ENCODE measurements around the gene TAB2. TPM values are rescaled to one million over a fixed set of nuclear protein-coding genes. Genes with fewer than 3 reads are reported as not detected.

TAB2 gene
- polyA plus RNA-seq, 3 donors from 2014 or later = 1.1 to 8.5 (median 3.8) TPM

GRCh38 chr6:149356081-149356750 lies 38.7 kb downstream of the TAB2 start:
- Mint-ChIP-seq H3K4me1 (peaks cover 40 to 81% of the 10 kb centered on the region in 2 donors), H3K9me3 (no peaks in the 10 kb centered on the region), H3K36me3 (peaks cover 0 to 4% (median 3%) of the 10 kb centered on the region in 3 donors), H3K27me3 (ENCODE audit: low read depth in 3 of 3) (no peaks in the 10 kb centered on the region), H3K27ac (no peak overlapping the region), H3K4me3 (no peak overlapping the region)
- DNase-seq = no peak

- peaks cover 46 to 83% of the 10 kb centered on the region in 2 donors for H3K4me1 Mint-ChIP-seq
- H3K36me3 Mint-ChIP-seq = peaks cover 0 to 10% (median 9%) of the 10 kb centered on the region in 3 donors
- H3K9me3 Mint-ChIP-seq = no peaks in the 10 kb centered on the region
- no peak for DNase-seq
- no peaks in the 10 kb centered on the region for H3K27me3 Mint-ChIP-seq (ENCODE audit: low read depth in 3 of 3)
- no peak overlapping the region for H3K27ac Mint-ChIP-seq
- no peak overlapping the region for H3K4me3 Mint-ChIP-seq
These were observed 40.4 kb downstream of the TAB2 start for GRCh38 chr6:149357726-149358538.

- no peaks in the 10 kb centered on the region for H3K27me3 Mint-ChIP-seq (ENCODE audit: low read depth in 3 of 3)
- H3K9me3 Mint-ChIP-seq = no peaks in the 10 kb centered on the region
- H3K27ac Mint-ChIP-seq = peak overlapping the region in 1 of 6 donors; percentile 38
- no peak for DNase-seq
- peaks cover 47 to 74% of the 10 kb centered on the region in 2 donors for H3K4me1 Mint-ChIP-seq
- H3K36me3 Mint-ChIP-seq = peaks cover 0 to 10% (median 9%) of the 10 kb centered on the region in 3 donors
- no peak overlapping the region for H3K4me3 Mint-ChIP-seq
These were observed 41.9 kb downstream of the TAB2 start for GRCh38 chr6:149359440-149359839.

GRCh38 chr6:149360536-149360935 lies 43.0 kb downstream of the TAB2 start:
- Mint-ChIP-seq H3K4me1 (peaks cover 55 to 63% of the 10 kb centered on the region in 2 donors), H3K4me3 (no peak overlapping the region), H3K36me3 (peaks cover 0 to 10% (median 9%) of the 10 kb centered on the region in 3 donors), H3K9me3 (no peaks in the 10 kb centered on the region), H3K27ac (no peak overlapping the region), H3K27me3 (ENCODE audit: low read depth in 3 of 3) (no peaks in the 10 kb centered on the region)
- DNase-seq = no peak

- Mint-ChIP-seq H3K27ac (peak overlapping the region in 1 of 6 donors; percentile 22), H3K27me3 (ENCODE audit: low read depth in 3 of 3) (no peaks in the 10 kb centered on the region), H3K36me3 (peaks cover 0 to 10% (median 9%) of the 10 kb centered on the region in 3 donors), H3K4me1 (peaks cover 50 to 55% of the 10 kb centered on the region in 2 donors), H3K9me3 (no peaks in the 10 kb centered on the region), H3K4me3 (no peak overlapping the region)
- no peak for DNase-seq
These were observed 44.8 kb downstream of the TAB2 start for GRCh38 chr6:149362289-149362688.

- no peaks in the 10 kb centered on the region for H3K27me3 Mint-ChIP-seq (ENCODE audit: low read depth in 3 of 3)
These were observed 45.6 kb downstream of the TAB2 start for GRCh38 chr6:149363154-149363553.

GRCh38 chr6:149364557-149364956 lies 47.0 kb downstream of the TAB2 start:
- DNase-seq = no peak
- H3K27ac Mint-ChIP-seq = no peak overlapping the region
- H3K27me3 Mint-ChIP-seq (ENCODE audit: low read depth in 3 of 3) = no peaks in the 10 kb centered on the region
- peak overlapping the region in 1 of 5 donors; percentile 5 for H3K4me3 Mint-ChIP-seq
- H3K4me1 Mint-ChIP-seq = peaks cover 34 to 38% of the 10 kb centered on the region in 2 donors
- no peaks in the 10 kb centered on the region for H3K9me3 Mint-ChIP-seq
- H3K36me3 Mint-ChIP-seq = peaks cover 0 to 10% (median 9%) of the 10 kb centered on the region in 3 donors

More at GRCh38 chr6:149363154-149363553, 45.6 kb downstream of the TAB2 start:
- H3K4me1 Mint-ChIP-seq = peaks cover 48 to 51% of the 10 kb centered on the region in 2 donors
- no peak overlapping the region for H3K4me3 Mint-ChIP-seq
- peaks cover 0 to 10% (median 9%) of the 10 kb centered on the region in 3 donors for H3K36me3 Mint-ChIP-seq
- no peak overlapping the region for H3K27ac Mint-ChIP-seq
- H3K9me3 Mint-ChIP-seq = no peaks in the 10 kb centered on the region
- DNase-seq = no peak

- no peaks in the 10 kb centered on the region for H3K9me3 Mint-ChIP-seq
- no peak overlapping the region for H3K4me3 Mint-ChIP-seq
- no peak for DNase-seq
- peaks cover 31 to 35% of the 10 kb centered on the region in 2 donors for H3K4me1 Mint-ChIP-seq
- peak overlapping the region in 3 of 6 donors; percentile 15 to 43 (median 30) for H3K27ac Mint-ChIP-seq
- peaks cover 0 to 9% (median 8%) of the 10 kb centered on the region in 3 donors for H3K36me3 Mint-ChIP-seq
- H3K27me3 Mint-ChIP-seq (ENCODE audit: low read depth in 3 of 3) = no peaks in the 10 kb centered on the region
These were observed 47.7 kb downstream of the TAB2 start for GRCh38 chr6:149365197-149365596.

- no peaks in the 10 kb centered on the region for H3K27me3 Mint-ChIP-seq (ENCODE audit: low read depth in 3 of 3)
- DNase-seq = peak in 1 of 3 donors; percentile 3
- no peaks in the 10 kb centered on the region for H3K9me3 Mint-ChIP-seq
- no peak overlapping the region for H3K27ac Mint-ChIP-seq
- H3K4me3 Mint-ChIP-seq = no peak overlapping the region
- H3K4me1 Mint-ChIP-seq = peaks cover 29 to 32% of the 10 kb centered on the region in 2 donors
- H3K36me3 Mint-ChIP-seq = peaks cover 4 to 12% (median 8%) of the 10 kb centered on the region in 3 donors
These were observed 48.9 kb downstream of the TAB2 start for GRCh38 chr6:149366267-149366921.

- no peaks in the 10 kb centered on the region for H3K9me3 Mint-ChIP-seq
- no peak overlapping the region for H3K4me3 Mint-ChIP-seq
- no peak overlapping the region for H3K27ac Mint-ChIP-seq
- no peak for DNase-seq
- H3K36me3 Mint-ChIP-seq = peaks cover 3 to 6% (median 5%) of the 10 kb centered on the region in 3 donors
- H3K27me3 Mint-ChIP-seq (ENCODE audit: low read depth in 3 of 3) = no peaks in the 10 kb centered on the region
- peaks cover 25 to 28% of the 10 kb centered on the region in 2 donors for H3K4me1 Mint-ChIP-seq
These were observed 50.6 kb downstream of the TAB2 start for GRCh38 chr6:149368065-149368464.

GRCh38 chr6:149371154-149371553 lies 53.6 kb downstream of the TAB2 start:
- no peak for DNase-seq
- Mint-ChIP-seq H3K4me1 (peaks cover 20 to 49% of the 10 kb centered on the region in 2 donors), H3K27ac (peak overlapping the region in 2 of 6 donors; percentile 12 to 60), H3K9me3 (no peaks in the 10 kb centered on the region), H3K36me3 (peaks cover 3 to 6% (median 5%) of the 10 kb centered on the region in 3 donors), H3K27me3 (ENCODE audit: low read depth in 3 of 3) (peaks cover 0 to 2% (median 0%) of the 10 kb centered on the region in 3 donors), H3K4me3 (no peak overlapping the region)

GRCh38 chr6:149372062-149372461 lies 54.5 kb downstream of the TAB2 start:
- Mint-ChIP-seq H3K9me3 (no peaks in the 10 kb centered on the region), H3K4me3 (no peak overlapping the region), H3K27me3 (ENCODE audit: low read depth in 3 of 3) (peaks cover 0 to 2% (median 0%) of the 10 kb centered on the region in 3 donors), H3K36me3 (peaks cover 3 to 6% (median 5%) of the 10 kb centered on the region in 3 donors), H3K4me1 (peaks cover 22 to 57% of the 10 kb centered on the region in 2 donors), H3K27ac (no peak overlapping the region)
- no peak for DNase-seq

- peaks cover 0 to 2% (median 0%) of the 10 kb centered on the region in 3 donors for H3K27me3 Mint-ChIP-seq (ENCODE audit: low read depth in 3 of 3)
- peaks cover 23 to 57% of the 10 kb centered on the region in 2 donors for H3K4me1 Mint-ChIP-seq
- H3K27ac Mint-ChIP-seq = no peak overlapping the region
- no peak for DNase-seq
- H3K36me3 Mint-ChIP-seq = peaks cover 5 to 14% (median 7%) of the 10 kb centered on the region in 3 donors
- H3K4me3 Mint-ChIP-seq = no peak overlapping the region
- H3K9me3 Mint-ChIP-seq = no peaks in the 10 kb centered on the region
These were observed 56.0 kb downstream of the TAB2 start for GRCh38 chr6:149373511-149373910.

Measured in immature natural killer cell (primary cell).